ENCODE measurements around the gene DMD. TPM values are rescaled to one million over a fixed set of nuclear protein-coding genes. Genes with fewer than 3 reads are reported as not detected.

DMD gene
- polyA plus RNA-seq, 3 donors: 8.0 to 13.2 (median 11.5) TPM

GRCh38 chrX:33171041-33171440 lies 40.3 kb downstream of the DMD start:
- WGBS, 3 donors: 82 to 89% (median 89%) methylated on average over 2 of the region's 2 CpGs
- no peak overlapping the region for H3K27ac ChIP-seq (ENCODE audit: low read depth, low read length)

- no peak overlapping the region for H3K27ac ChIP-seq (ENCODE audit: low read depth, low read length)
Observed at GRCh38 chrX:33161829-33162228, 49.5 kb downstream of the DMD start.

- no peak overlapping the region for H3K27ac ChIP-seq (ENCODE audit: low read depth, low read length)
- 86 to 94% (median 91%) methylated on average over 5 of the region's 5 CpGs for whole genome bisulfite sequencing, 3 donors
Observed at GRCh38 chrX:33160273-33160672, 51.1 kb downstream of the DMD start.

GRCh38 chrX:33156152-33156726 lies 55.1 kb downstream of the DMD start:
- no peak overlapping the region for H3K27ac ChIP-seq (ENCODE audit: low read depth, low read length)
- WGBS, 3 donors: 53 to 73% (median 65%) methylated on average over 2 of the region's 2 CpGs

GRCh38 chrX:33149580-33149979 lies 61.8 kb downstream of the DMD start:
- H3K27ac ChIP-seq (ENCODE audit: low read depth, low read length): no peak overlapping the region
- WGBS, 3 donors: 82 to 97% (median 86%) methylated on average over 4 of the region's 4 CpGs

GRCh38 chrX:33149085-33149484 lies 62.3 kb downstream of the DMD start:
- WGBS, 3 donors: 91 to 96% (median 94%) methylated on average over 5 of the region's 5 CpGs
- no peak overlapping the region for H3K27ac ChIP-seq (ENCODE audit: low read depth, low read length)

- H3K27ac ChIP-seq (ENCODE audit: low read depth, low read length): no peak overlapping the region
- 84 to 93% (median 87%) methylated on average over 8 of the region's 8 CpGs for WGBS, 3 donors
Observed at GRCh38 chrX:33142331-33142730, 69.0 kb downstream of the DMD start.

GRCh38 chrX:33138677-33139249 lies 72.6 kb downstream of the DMD start:
- WGBS, 3 donors: 65 to 83% (median 75%) methylated on average over 12 of the region's 12 CpGs
- no peak overlapping the region for H3K27ac ChIP-seq (ENCODE audit: low read depth, low read length)

- H3K27ac ChIP-seq (ENCODE audit: low read depth, low read length): no peak overlapping the region
- 48 to 55% (median 48%) methylated on average over 4 of the region's 4 CpGs for WGBS, 3 donors
Observed at GRCh38 chrX:33134164-33134563, 77.2 kb downstream of the DMD start.

- 67 to 82% (median 67%) methylated on average over 3 of the region's 3 CpGs for WGBS, 3 donors
- no peak overlapping the region for H3K27ac ChIP-seq (ENCODE audit: low read depth, low read length)
Observed at GRCh38 chrX:33133320-33133719, 78.0 kb downstream of the DMD start.

GRCh38 chrX:33132569-33132968 lies 78.8 kb downstream of the DMD start:
- H3K27ac ChIP-seq (ENCODE audit: low read depth, low read length): no peak overlapping the region
- 68 to 81% (median 70%) methylated on average over 3 of the region's 3 CpGs for whole genome bisulfite sequencing, 3 donors

GRCh38 chrX:33129607-33130006 lies 81.7 kb downstream of the DMD start:
- H3K27ac ChIP-seq (ENCODE audit: low read depth, low read length): no peak overlapping the region
- WGBS, 3 donors: 78 to 98% (median 89%) methylated on average over 7 of the region's 7 CpGs

- H3K27ac ChIP-seq (ENCODE audit: low read depth, low read length): no peak overlapping the region
- WGBS, 3 donors: 25 to 59% (median 50%) methylated on average over 10 of the region's 10 CpGs
Observed at GRCh38 chrX:33128048-33128805, 83.1 kb downstream of the DMD start.

- no peak overlapping the region for H3K27ac ChIP-seq (ENCODE audit: low read depth, low read length)
- 25 to 58% (median 50%) methylated on average over 6 of the region's 6 CpGs for WGBS, 3 donors
Observed at GRCh38 chrX:33126469-33126868, 84.9 kb downstream of the DMD start.

GRCh38 chrX:33109858-33110257 lies 101.5 kb downstream of the DMD start:
- WGBS, 3 donors: 19 to 40% (median 26%) methylated on average over 3 of the region's 3 CpGs
- H3K27ac ChIP-seq (ENCODE audit: low read depth, low read length): no peak overlapping the region

- 89 to 96% (median 89%) methylated on average over 8 of the region's 8 CpGs for WGBS, 3 donors
Observed at GRCh38 chrX:33106737-33107136, 104.6 kb downstream of the DMD start.

GRCh38 chrX:33095079-33095478 lies 116.3 kb downstream of the DMD start:
- 40 to 81% (median 69%) methylated on average over 3 of the region's 3 CpGs for WGBS, 3 donors
- H3K27ac ChIP-seq (ENCODE audit: low read depth, low read length): no peak overlapping the region

More at GRCh38 chrX:33106737-33107136, 104.6 kb downstream of the DMD start:
- no peak overlapping the region for H3K27ac ChIP-seq (ENCODE audit: low read depth, low read length)

- H3K27ac ChIP-seq (ENCODE audit: low read depth, low read length): no peak overlapping the region
Observed at GRCh38 chrX:33087411-33087810, 123.9 kb downstream of the DMD start.

- WGBS, 3 donors: 60 to 100% (median 70%) methylated on average over 1 of the region's 1 CpG
- no peak overlapping the region for H3K27ac ChIP-seq (ENCODE audit: low read depth, low read length)
Observed at GRCh38 chrX:33086886-33087285, 124.5 kb downstream of the DMD start.

- no peak overlapping the region for H3K27ac ChIP-seq (ENCODE audit: low read depth, low read length)
- 63 to 89% (median 69%) methylated on average over 1 of the region's 1 CpG for WGBS, 3 donors
Observed at GRCh38 chrX:33082371-33082770, 129.0 kb downstream of the DMD start.
